K562 (cell line): Measurements from ENCODE around the gene PIK3R5. TPM values are rescaled to one million over a fixed set of nuclear protein-coding genes. Genes with fewer than 3 reads are reported as not detected.

ENCODE experiments used
- ATAC-seq: fragments of 200-7000 bp; cut with Tn5 transposase; 3 replicates; pipeline ENCODE4 v1.9.1; 2020; ENCODE audit warnings: moderate library complexity
- BruUV-seq: library from RNA; stranded (reverse); fragments of 400-500 nt; replicated peaks from 2 replicates; lab custom pipeline; 2021; lab: Mats Ljungman, UMichigan
- CTCF ChIA-PET: fragments of 300-600 bp; formaldehyde crosslinking; extraction: SDS; loops from one replicate; lab custom pipeline; 2021; ENCODE audit warnings: low intra/inter-chr PET ratio; lab: Yijun Ruan, JAX
- POLR2A ChIA-PET: fragments of 300-600, 350-650 bp; sonication (Branson Sonifier 250); formaldehyde crosslinking; extraction: SDS; loops from one replicate; lab custom pipeline; 2021; ENCODE audit warnings: antibody characterized with exemption, inconsistent platforms; lab: Yijun Ruan, JAX
- DNase-seq, 4 experiments: peaks; one replicate each; pipeline versions ENCODE4 v3.0.0 to v3.0.0-alpha.2; 2011 to 2018; ENCODE audit warnings: low spot score in 3 of 4, mixed read lengths in 3 of 4; ENCODE audit errors: extremely low read depth in 1 of 4
- FAIRE-seq: peaks from 2 replicates; lab custom pipeline; 2011; peaks lifted over from hg19 to GRCh38; lab: Jason Lieb, UNC
- H2AFZ ChIP-seq: 2 replicates; pipeline ENCODE4 v1.6.0; 2011; ENCODE audit warnings: low read depth, low read length, control low read depth, inconsistent platforms
- H3K27ac ChIP-seq: fragments of 200-600 bp; 3 replicates; pipeline ENCODE4 v1.8.0; 2011; ENCODE audit warnings: low read depth, mild to moderate bottlenecking, control low read depth, inconsistent platforms, low read length, moderate library complexity, mixed read lengths; ENCODE audit errors: extremely low read depth
- H3K27me3 ChIP-seq, 2 experiments: fragments of 300-600 bp in 1 of 2; 2 replicates in 1 of 2; 3 replicates in 1 of 2; pipeline versions ENCODE4 v1.6.0 to v1.8.0; 2011; ENCODE audit warnings: inconsistent platforms in 2 of 2, low read length in 2 of 2, mild to moderate bottlenecking in 1 of 2, mixed read lengths in 1 of 2, moderate library complexity in 1 of 2; ENCODE audit not compliant: control insufficient read depth in 2 of 2, insufficient read depth in 2 of 2
- H3K36me3 ChIP-seq: fragments of 300-600 bp; 3 replicates; pipeline ENCODE4 v1.8.0; 2011; ENCODE audit warnings: mild to moderate bottlenecking, low read length, inconsistent platforms; ENCODE audit not compliant: control insufficient read depth, insufficient read depth
- H3K4me1 ChIP-seq, 2 experiments: fragments of 200-600 bp in 1 of 2; replicated peaks in 1 of 2; 2 replicates in 1 of 2; 3 replicates in 1 of 2; pipeline versions ENCODE4 v1.5.1 to v1.8.0; 2011; ENCODE audit warnings: inconsistent platforms in 2 of 2, low read length in 2 of 2, mild to moderate bottlenecking in 1 of 2, mixed read lengths in 1 of 2, moderate library complexity in 1 of 2; ENCODE audit not compliant: control insufficient read depth in 2 of 2, insufficient read depth in 2 of 2
- H3K4me2 ChIP-seq: 2 replicates; pipeline ENCODE4 v1.6.1; 2011; ENCODE audit warnings: low read length, control low read depth, inconsistent platforms, mixed read lengths; ENCODE audit not compliant: insufficient read depth
- H3K4me3 ChIP-seq: fragments of 200-600 bp; sonication (generic), shearing (Covaris generic); 2 replicates; pipeline ENCODE4 v1.5.1; 2016; ENCODE audit warnings: control low read depth, inconsistent platforms
- H3K79me2 ChIP-seq: fragments of 200-600 bp; 3 replicates; pipeline ENCODE4 v1.8.0; 2011; ENCODE audit warnings: low read length, inconsistent platforms; ENCODE audit not compliant: control insufficient read depth, insufficient read depth
- H3K9ac ChIP-seq, 2 experiments: 2 replicates each; pipeline versions ENCODE4 v1.6.0 to v1.6.1; 2011; ENCODE audit warnings: low read depth in 2 of 2, low read length in 2 of 2, control low read depth in 1 of 2, inconsistent platforms in 1 of 2, mild to moderate bottlenecking in 1 of 2, mixed read lengths in 1 of 2; ENCODE audit not compliant: insufficient read depth in 1 of 2
- H3K9me1 ChIP-seq: one replicate; pipeline ENCODE4 v1.6.0; 2011; ENCODE audit warnings: inconsistent platforms, mild to moderate bottlenecking, low read length, moderate library complexity; ENCODE audit not compliant: control insufficient read depth, insufficient read depth
- H3K9me3 ChIP-seq: replicated peaks from 2 replicates; pipeline ENCODE4 v1.5.1; 2011; ENCODE audit warnings: low read depth, low read length, inconsistent platforms; ENCODE audit not compliant: control insufficient read depth, insufficient read depth
- H4K20me1 ChIP-seq: replicated peaks from 2 replicates; pipeline ENCODE4 v1.6.1; 2011; ENCODE audit warnings: low read length, inconsistent platforms, mixed read lengths; ENCODE audit not compliant: control insufficient read depth, insufficient read depth
- AFF4 ChIP-seq: sonication (generic); formaldehyde crosslinking; IDR thresholded peaks from 2 replicates; pipeline ENCODE4 v1.8.0; 2023; ENCODE audit warnings: mild to moderate bottlenecking, missing genetic modification reagents
- ATF2 ChIP-seq: sonication (generic); formaldehyde crosslinking; IDR thresholded peaks from 2 replicates; pipeline ENCODE4 v1.8.1; 2022; ENCODE audit warnings: missing genetic modification reagents
- CCAR2 ChIP-seq: fragments of 200-400 bp; formaldehyde crosslinking; IDR thresholded peaks from 2 replicates; pipeline ENCODE4 v1.6.1; 2017; ENCODE audit warnings: mild to moderate bottlenecking, low read depth, low read length
- EWSR1 ChIP-seq: fragments of 450-650 bp; IDR thresholded peaks from 2 replicates; pipeline ENCODE4 v1.6.1; 2018; ENCODE audit warnings: borderline replicate concordance, mild to moderate bottlenecking, low read depth, moderate library complexity; ENCODE audit not compliant: partially characterized antibody
- GABPA ChIP-seq: fragments of 200-800 bp; sonication (Bioruptor generic); conservative IDR thresholded peaks from 2 replicates; pipeline ENCODE4 v1.6.1; 2016; ENCODE audit warnings: low read depth, missing genetic modification characterization, missing compliant biosample characterization
- MAFG ChIP-seq: fragments of 450-650 bp; conservative IDR thresholded peaks from 2 replicates; pipeline ENCODE4 v1.6.1; 2016; ENCODE audit warnings: missing genetic modification characterization, missing compliant biosample characterization
- THRA ChIP-seq: fragments of 450-650 bp; IDR thresholded peaks from 2 replicates; pipeline ENCODE4 v1.6.1; 2017; ENCODE audit warnings: mild to moderate bottlenecking, moderate library complexity
- THRB ChIP-seq: fragments of 450-650 bp; formaldehyde crosslinking; conservative IDR thresholded peaks from 2 replicates; pipeline ENCODE4 v1.4.0; 2022; ENCODE audit warnings: mild to moderate bottlenecking, missing genetic modification characterization
- TSC22D4 ChIP-seq: fragments of 450-650 bp; IDR thresholded peaks from 2 replicates; pipeline ENCODE4 v1.6.1; 2016; ENCODE audit warnings: missing genetic modification characterization, missing biosample characterization, control low read depth
- ZKSCAN3 ChIP-seq: fragments of 250-450 bp; sonication (Bioruptor Pico); IDR thresholded peaks from 2 replicates; pipeline ENCODE4 v1.4.0; 2020
- ZNF134 ChIP-seq: fragments of 250-450 bp; sonication (Bioruptor Pico); conservative IDR thresholded peaks from 2 replicates; pipeline ENCODE4 v1.4.0; 2020
- WGBS: fragments of 100-300 bp; shearing (Covaris generic); methylation state at CpG from one replicate; pipeline ENCODE4 v1.1.6; 2016; ENCODE audit warnings: low coverage, mixed read lengths; ENCODE audit not compliant: insufficient coverage; ENCODE audit errors: missing lambda C conversion rate; 5-methylcytosine and 5-hydroxymethylcytosine counted together
- in situ Hi-C: fragments of 300-500 bp; cut with MboI; formaldehyde crosslinking; loops from 4 replicates; pipeline ENCODE4 v1.15.0; 2018; ENCODE audit warnings: inconsistent platforms, mixed read lengths
- intact Hi-C: fragments of 100-400 bp; cut with micrococcal nuclease; formaldehyde crosslinking; loops from 2 replicates; pipeline ENCODE4 v1.14.2; 2022
- polyA plus RNA-seq, 8 experiments: library from polyadenylated mRNA; depleted of rRNA in 4 of 8; stranded (reverse) in 5 of 8; unstranded in 3 of 8; fragments of >200 nt; fragmentation: Nextera tagmentation in 2 of 8; fragmentation: Illumina TruSeq in 1 of 8; extraction: Ambion mirVana in 2 of 8; extraction: Trizol in 1 of 8; gene quantifications; 2 replicates each; pipeline versions ENCODE4 v1.2.1 to v1.2.3, GENCODE V29; 2011 to 2014; ENCODE audit warnings: inconsistent platforms in 1 of 8, missing spikeins in 1 of 8
- total RNA-seq, 7 experiments: library from RNA; depleted of rRNA in 6 of 7; stranded (reverse); fragments of >200 nt in 6 of 7; fragmentation: Illumina TruSeq in 2 of 7; extraction: Trizol in 2 of 7; gene quantifications; 2 replicates each; pipeline versions ENCODE4 v1.2.1 to v1.2.3, GENCODE V29; 2011 to 2021; ENCODE audit warnings: low replicate concordance in 1 of 7

Gene PIK3R5
- total and polyA plus RNA-seq, 9 of the 15 experiments (the other 6 are each of a cell fraction or from before 2014, with no cell fraction given) = 0.01 to 0.38 TPM; not detected in 7

GRCh38 chr17:8948462-8948861 lies 17.0 kb downstream of the PIK3R5 start:
- ATAC-seq (no peak), DNase-seq (no peak), FAIRE-seq (no peak)
- H3K36me3 ChIP-seq = no peaks in the 10 kb centered on the region
- no peak overlapping the region for H3K4me2 ChIP-seq
- H4K20me1 ChIP-seq = no peaks in the 10 kb centered on the region
- WGBS = 1% methylated on average over 7 of the region's 7 CpGs
- H3K27ac ChIP-seq = no peak overlapping the region
- H3K27me3 ChIP-seq = peaks cover 0 to 8% of the 10 kb centered on the region in 2 experiments; a peak in 3 of 5 replicates
- BruUV-seq = no TSS peak
- no peaks in the 10 kb centered on the region for H3K9me3 ChIP-seq
- no peak overlapping the region for H2AFZ ChIP-seq
- no peak overlapping the region for H3K4me3 ChIP-seq
- no peak overlapping the region for H3K9ac ChIP-seq
- intact Hi-C loops (no loop called here), in situ Hi-C loops (no loop called here)
- no peaks in the 10 kb centered on the region for H3K79me2 ChIP-seq
- no peaks in the 10 kb centered on the region for H3K4me1 ChIP-seq
- ChIA-PET POLR2A (interaction anchor here (1.1 to 1.3 kb wide), 2 partner anchors 19 to 496 kb away, joined by 3 to 5 read pairs; no protein-coding TSS in a partner anchor), CTCF (no interaction called here)
- no peaks in the 10 kb centered on the region for H3K9me1 ChIP-seq
- TF ChIP-seq ATF2 (CRISPR knock-in tag) (no peak), ZKSCAN3 (CRISPR knock-in tag) (no peak), CCAR2 (no peak), TSC22D4 (no peak), THRB (CRISPR knock-in tag) (no peak), AFF4 (CRISPR knock-in tag) (no peak), GABPA (no peak), MAFG (no peak), ZNF134 (no peak), EWSR1 (no peak), THRA (no peak)
